H1 (cell line): ENCODE results near the gene PSAP. TPM values are rescaled to one million over a fixed set of nuclear protein-coding genes. Genes with fewer than 3 reads are reported as not detected.

Experiments
- CTCF ChIP-seq, 3 experiments: IDR thresholded peaks; 1 replicate in 2 of 3; 2 replicates in 1 of 3; pipeline versions ENCODE4 v1.5.1 to v1.6.1; 2011; ENCODE audit warnings: low read length in 3 of 3, mild to moderate bottlenecking in 3 of 3, inconsistent platforms in 2 of 3, low read depth in 1 of 3, moderate library complexity in 1 of 3; ENCODE audit not compliant: insufficient read depth in 1 of 3; ENCODE audit errors: control extremely low read depth in 1 of 3
- RFX5 ChIP-seq: IDR thresholded peaks from 2 replicates; pipeline ENCODE4 v1.6.1; 2011; ENCODE audit warnings: low read depth, low read length, improper control_type of control experiment, borderline replicate concordance
- polyA plus RNA-seq, 7 experiments: library from polyadenylated mRNA; depleted of rRNA in 3 of 7; stranded (reverse) in 5 of 7; unstranded in 2 of 7; fragments of >200 nt in 5 of 7; fragments of 200-250 nt in 2 of 7; gene quantifications; 1 replicate in 5 of 7; 2 replicates in 1 of 7; 4 replicates in 1 of 7; pipeline versions ENCODE4 v1.2.1 to v1.2.3, GENCODE V29; 2011 to 2013; ENCODE audit warnings: missing spikeins in 2 of 7, mixed read lengths in 2 of 7
- total RNA-seq: library from RNA; stranded (reverse); fragmentation: NEBNext Ultra II Directional; extraction: Animal tissue kit (Norgen Biotek cat#: 25700); gene quantifications from 2 replicates; pipeline ENCODE4 v1.2.1, GENCODE V29; 2021

PSAP gene
- total and polyA plus RNA-seq, 2 of the 8 experiments (the other 6 are each of a cell fraction or from before 2014, with no cell fraction given) = 386 to 504 TPM

GRCh38 chr10:71829171-71829570 is 21.9 kb downstream of the PSAP start (continued):
- no peak for TF ChIP-seq CTCF (IDR thresholded peaks at IDR 0.05; ENCODE audit: control extremely low read depth in 1 of 3, insufficient read depth in 1 of 3, low read depth in 1 of 3, low read length in 3 of 3)
- no peak for TF ChIP-seq RFX5
